VCaP (cell line): ENCODE results near the gene NAB2.
"Not testable (repeated sequence)": the region's sequence is repeated elsewhere in the genome, so short reads cannot be mapped to it uniquely, and the experiment has no call there.

ENCODE experiments used
- H3K27ac ChIP-seq: fragments of 450-650 bp; 2 replicates; pipeline ENCODE4 v1.5.1; 2017
- TF ChIP-seq, protein P1 (sequence below): fragments of 450-650 bp; conservative IDR thresholded peaks from 2 replicates; pipeline ENCODE4 v1.5.1; 2017; ENCODE audit warnings: mild to moderate bottlenecking, moderate library complexity

The NAB2 gene

DNA sequence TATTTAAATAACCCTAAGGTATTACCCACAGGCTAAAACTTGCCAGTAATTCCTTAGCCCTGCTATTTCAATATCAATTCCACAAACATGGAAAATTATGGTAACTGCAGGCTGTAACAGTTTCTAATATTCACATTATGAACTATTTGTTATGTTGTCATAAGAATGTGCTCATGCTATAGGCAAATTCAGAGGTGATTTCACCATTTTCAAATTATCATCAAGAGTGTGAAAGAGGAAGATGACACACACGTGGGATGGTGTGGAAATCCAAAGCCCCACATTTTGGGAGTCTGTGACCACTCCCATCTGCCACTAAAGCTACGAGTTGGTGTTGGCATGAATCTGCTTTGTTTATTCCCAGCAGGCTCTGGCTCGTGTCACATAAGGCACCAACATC is 33.1 kb upstream of the NAB2 start:
- TF ChIP-seq, protein P1, sequence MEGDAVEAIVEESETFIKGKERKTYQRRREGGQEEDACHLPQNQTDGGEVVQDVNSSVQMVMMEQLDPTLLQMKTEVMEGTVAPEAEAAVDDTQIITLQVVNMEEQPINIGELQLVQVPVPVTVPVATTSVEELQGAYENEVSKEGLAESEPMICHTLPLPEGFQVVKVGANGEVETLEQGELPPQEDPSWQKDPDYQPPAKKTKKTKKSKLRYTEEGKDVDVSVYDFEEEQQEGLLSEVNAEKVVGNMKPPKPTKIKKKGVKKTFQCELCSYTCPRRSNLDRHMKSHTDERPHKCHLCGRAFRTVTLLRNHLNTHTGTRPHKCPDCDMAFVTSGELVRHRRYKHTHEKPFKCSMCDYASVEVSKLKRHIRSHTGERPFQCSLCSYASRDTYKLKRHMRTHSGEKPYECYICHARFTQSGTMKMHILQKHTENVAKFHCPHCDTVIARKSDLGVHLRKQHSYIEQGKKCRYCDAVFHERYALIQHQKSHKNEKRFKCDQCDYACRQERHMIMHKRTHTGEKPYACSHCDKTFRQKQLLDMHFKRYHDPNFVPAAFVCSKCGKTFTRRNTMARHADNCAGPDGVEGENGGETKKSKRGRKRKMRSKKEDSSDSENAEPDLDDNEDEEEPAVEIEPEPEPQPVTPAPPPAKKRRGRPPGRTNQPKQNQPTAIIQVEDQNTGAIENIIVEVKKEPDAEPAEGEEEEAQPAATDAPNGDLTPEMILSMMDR: no peak
- no peak overlapping the region for H3K27ac ChIP-seq

DNA sequence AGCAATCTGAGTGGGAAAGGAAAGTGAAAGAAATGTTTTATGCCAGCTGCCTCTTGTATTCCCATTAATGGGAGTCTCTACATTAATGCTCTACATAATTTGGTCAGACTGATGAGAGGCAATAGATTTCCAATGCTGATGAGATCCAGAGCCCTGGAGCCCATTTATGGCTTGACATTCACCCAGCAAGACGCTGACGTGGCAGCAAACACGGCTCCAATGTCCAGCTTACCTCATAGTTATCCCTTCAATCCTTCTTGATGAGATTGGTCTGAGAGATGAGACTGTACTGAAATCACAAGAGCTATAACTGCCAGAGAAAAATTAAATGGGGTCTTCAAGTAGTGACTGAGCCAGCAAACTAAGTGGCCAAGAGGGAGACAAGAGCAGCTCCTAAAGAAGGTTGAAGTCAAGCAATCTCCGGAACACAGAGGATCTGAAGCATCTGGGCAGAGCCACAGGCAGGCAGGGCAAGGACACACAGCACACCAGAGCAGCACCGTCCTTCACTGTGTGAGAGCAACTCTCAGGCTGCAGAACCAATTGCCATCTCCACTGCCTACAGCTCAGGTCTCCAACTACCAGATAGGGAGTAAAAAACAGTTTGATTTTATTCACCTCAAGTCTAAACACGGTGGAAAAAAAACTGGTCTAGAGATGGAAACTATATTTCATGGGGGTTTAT is 31.7 kb upstream of the NAB2 start:
- no peak overlapping the region for H3K27ac ChIP-seq

DNA sequence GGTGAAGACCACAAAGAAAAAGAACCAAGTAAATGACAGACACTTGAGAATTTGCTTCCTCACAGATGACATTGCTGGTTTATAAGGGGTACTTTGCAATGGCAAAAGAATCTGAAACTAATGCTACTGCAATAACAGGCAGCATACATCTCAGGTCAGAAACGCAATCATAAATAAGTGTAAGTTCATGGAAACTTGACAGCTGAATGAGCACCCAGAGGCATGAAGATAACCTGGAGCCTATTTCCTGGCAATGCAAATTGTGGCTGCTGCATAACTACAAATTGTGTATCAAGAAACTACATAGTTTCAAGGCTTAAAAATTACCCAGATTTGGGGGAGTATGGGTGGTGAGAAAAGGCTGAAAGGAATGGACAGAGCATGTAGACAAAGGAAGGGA is 30.5 kb upstream of the NAB2 start:
- TF ChIP-seq, protein P1: no peak
- H3K27ac ChIP-seq: no peak overlapping the region

More for the DNA sequence above, 31.7 kb upstream of the NAB2 start:
- TF ChIP-seq, protein P1: no peak

DNA sequence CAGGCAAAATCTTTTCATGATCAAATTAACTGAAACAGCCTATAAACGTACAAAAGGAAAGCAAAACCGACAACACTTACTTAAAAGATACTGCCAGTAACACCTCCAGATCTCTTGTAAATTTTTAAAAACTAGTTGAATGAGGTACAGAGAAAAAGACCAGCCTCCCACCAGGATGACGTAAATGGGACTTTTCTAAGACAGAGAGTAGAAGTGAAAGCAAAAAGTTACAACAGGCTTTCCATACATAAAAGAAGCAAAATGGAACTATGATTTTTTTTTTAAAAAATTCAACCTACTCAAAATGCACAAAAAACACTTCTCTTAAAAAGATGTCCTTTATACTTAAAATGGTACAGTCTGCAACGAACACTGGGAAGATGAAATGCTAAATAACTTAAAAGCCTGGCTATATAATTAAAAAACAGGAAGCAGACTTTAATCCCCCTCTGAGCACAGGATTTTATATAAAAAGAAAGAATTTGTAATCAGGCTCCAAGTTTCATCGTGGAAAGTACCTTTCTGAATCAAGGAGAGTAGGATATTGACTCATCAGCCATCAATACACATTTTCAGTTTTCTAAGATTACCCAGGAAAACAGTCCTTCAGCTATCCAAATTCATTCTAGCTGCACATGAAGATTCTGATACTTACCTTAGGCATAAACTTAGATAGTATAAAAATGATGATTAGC is 24.8 kb upstream of the NAB2 start:
- TF ChIP-seq, protein P1: no peak
- H3K27ac ChIP-seq: no peak overlapping the region

DNA sequence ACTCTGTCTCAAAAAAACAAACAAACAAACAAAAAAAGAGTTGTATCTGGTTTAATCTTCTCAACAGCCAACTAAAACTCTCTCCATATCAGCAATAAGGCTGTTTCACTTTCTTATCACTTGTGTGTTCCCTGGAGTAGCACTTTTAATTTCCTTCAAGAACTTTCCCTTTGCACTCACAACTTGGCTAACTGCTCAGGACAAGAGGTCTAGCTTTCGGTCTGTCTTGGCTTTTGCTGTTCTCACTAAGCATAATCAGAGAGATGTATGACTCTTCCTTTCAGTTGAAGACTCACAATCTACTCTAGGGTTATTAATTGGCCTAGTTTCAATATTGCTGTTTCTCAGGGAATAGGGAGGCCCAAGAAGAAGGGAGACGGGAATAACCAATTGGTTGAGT is 22.7 kb upstream of the NAB2 start:
- H3K27ac ChIP-seq: no peak overlapping the region
- TF ChIP-seq, protein P1: no peak

DNA sequence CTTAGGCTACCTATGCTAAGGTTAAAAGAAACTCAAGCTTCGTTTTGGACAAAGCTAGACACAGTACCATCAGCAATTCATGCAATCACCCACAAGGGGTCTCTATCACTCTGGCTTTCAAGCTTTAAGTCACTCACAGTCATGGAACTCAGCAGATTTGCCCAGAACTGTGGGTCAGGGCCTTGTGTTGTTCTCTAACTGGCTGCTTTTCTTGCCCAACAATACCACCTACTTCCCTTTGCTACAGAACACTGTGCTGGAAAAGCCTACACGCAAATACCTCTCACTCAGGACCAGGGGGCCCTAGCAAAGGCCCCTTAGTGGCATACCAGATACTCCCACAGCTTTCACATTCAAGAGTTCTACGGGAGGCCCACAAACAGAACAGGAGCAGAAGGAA is 19.4 kb upstream of the NAB2 start:
- peak overlapping the region; percentile 8; the same call in 1 of the 2 replicates for H3K27ac ChIP-seq
- TF ChIP-seq, protein P1: peak; percentile 93

DNA sequence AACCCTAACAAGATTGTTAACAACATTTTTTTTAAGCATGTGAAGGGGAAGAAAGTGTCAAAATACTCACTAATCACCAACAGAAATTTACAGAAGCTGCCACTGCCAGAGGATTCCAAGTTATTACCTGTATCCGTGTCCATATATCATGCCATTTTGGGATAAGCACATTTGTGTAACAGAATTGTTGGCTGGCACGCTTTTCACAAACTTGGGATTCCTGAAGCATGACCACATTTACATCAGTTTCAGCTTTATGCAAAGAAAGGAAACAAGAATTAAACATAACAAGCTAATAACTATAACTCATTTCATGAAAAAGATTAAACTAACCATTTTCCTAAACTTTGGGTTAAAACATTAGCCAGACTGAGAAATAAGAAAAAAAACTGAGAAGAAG is 16.3 kb upstream of the NAB2 start:
- H3K27ac ChIP-seq: no peak overlapping the region
- TF ChIP-seq, protein P1: no peak

DNA sequence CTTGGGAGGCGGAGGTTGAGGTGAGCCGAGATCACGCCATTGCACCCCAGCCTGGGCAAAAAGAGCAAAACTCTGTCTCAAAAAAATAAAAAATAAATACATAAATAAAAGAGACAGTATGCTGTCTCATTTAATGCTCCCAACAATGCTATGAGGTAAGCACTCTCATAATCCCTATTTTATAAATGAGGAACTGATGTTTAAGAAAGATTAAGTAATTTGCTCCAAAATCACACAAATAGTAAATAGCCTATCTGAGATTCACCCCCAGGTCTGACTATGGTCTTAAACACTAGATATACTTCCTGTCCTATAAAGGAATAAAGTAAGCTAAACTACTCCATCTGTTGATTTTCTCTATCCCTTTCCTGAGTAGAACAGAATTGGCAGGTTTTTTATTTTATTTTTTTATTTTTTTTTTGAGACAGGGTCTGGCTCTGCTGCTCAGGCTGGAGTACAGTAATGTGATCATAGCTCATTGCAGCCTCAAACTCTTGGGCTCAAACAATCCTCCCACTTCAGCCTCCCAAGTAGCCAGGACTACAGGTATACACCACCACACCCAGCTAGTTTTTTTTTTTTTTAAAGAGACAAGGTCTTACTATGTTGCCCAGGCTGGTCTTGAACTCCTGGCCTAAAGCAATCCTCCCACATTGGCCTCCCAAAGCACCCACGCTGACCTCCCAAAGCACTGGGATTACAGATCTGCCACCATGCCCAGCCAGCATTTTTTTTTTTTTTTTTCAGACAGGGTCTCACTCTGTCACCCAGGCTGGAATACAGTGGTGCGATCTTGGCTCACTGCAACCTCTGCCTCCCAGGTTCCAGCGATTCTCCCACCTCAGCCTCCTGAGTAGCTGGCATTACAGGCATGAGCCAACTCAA is 15.1 kb upstream of the NAB2 start:
- not testable (repeated sequence) for H3K27ac ChIP-seq
